Measurements from ENCODE around the gene NIT1.
A peak's percentile ranks its signal among the peaks of the same experiment; 100 is the strongest.

Gene NIT1

GRCh38 chr1:161157867-161158266, 40.0 kb downstream of the NIT1 start:
- DNase-seq, result no peak

DNA sequence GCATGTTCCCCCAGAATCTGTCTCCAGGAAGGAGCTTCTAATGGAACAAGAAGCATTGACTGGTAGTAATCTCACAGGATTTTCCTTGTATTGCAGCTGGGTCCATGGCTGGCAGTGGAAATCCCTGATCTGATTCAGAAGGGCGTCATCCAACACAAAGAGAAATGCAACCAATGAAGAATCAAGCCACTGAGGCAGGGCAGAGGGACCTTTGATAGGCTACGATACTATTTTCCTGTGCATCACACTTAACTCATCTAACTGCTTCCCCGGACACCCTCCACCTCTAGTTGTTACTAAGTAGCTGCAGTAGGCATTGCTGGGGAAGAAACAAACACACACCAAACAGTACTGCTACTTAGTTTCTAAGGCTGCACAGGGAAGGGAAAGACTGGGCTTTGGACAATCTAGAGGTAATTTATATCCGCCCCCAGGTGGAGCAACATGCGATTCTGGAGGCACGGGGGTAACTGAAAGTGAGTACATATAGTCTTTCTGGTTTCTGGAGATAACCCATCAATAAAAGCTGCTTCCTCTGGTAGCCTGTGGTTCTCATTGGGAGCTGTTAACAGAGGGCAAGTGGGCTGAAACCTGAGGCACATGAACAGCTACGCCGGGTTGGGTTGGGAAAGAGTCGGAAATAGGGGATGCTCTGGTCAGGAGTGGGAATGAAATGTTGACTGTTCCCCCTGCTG, 40.6 kb downstream of the NIT1 start:
- no peak for DNase-seq

- peak; percentile 90 for DNase-seq
Measured at GRCh38 chr1:161159087-161159912, 41.4 kb downstream of the NIT1 start, which contains the start of gene USP21. Gene USP21, plus strand, starts transcription at chr1:161159500. Its CDS starts 1,141 bp downstream, at chr1:161160641.

GRCh38 chr1:161159913-161160243, 42.0 kb downstream of the NIT1 start:
- no peak for DNase-seq

DNA sequence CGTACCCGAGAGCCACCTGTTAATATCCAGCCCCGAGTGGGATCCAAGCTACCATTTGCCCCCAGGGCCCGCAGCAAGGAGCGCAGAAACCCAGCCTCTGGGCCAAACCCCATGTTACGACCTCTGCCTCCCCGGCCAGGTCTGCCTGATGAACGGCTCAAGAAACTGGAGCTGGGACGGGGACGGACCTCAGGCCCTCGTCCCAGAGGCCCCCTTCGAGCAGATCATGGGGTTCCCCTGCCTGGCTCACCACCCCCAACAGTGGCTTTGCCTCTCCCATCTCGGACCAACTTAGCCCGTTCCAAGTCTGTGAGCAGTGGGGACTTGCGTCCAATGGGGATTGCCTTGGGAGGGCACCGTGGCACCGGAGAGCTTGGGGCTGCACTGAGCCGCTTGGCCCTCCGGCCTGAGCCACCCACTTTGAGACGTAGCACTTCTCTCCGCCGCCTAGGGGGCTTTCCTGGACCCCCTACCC, 42.8 kb downstream of the NIT1 start:
- no peak for DNase-seq

- no peak for DNase-seq
Measured at GRCh38 chr1:161161652-161162051, 43.7 kb downstream of the NIT1 start.

DNA sequence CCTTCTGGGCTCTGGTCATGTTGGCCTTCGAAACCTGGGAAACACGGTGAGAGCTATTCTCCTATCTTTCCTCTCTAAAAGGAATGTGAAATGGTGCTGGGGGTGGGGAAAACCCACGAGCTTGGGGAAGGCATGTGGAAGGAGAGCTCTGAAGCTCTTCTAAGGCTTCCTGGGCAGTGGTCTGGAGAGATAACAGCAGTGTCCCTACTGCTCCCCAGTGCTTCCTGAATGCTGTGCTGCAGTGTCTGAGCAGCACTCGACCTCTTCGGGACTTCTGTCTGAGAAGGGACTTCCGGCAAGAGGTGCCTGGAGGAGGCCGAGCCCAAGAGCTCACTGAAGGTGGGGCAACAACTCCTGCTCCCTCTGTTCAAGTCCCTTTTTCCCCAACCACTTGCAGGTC, 44.1 kb downstream of the NIT1 start:
- DNase-seq, result no peak

DNA sequence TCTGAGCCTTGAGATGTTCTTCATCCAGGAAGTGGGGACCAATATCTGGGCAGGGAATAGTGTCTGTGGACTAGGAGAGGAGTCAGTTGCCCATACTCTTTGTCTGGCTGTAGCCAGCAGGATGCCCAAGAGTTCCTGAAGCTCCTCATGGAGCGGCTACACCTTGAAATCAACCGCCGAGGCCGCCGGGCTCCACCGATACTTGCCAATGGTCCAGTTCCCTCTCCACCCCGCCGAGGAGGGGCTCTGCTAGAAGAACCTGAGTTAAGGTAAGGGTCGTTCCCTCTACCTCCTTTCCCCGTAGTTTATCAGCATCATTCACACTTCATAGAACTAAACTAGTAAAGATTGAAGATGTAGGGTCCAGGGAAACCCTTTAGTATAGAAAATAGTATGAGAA, 44.9 kb downstream of the NIT1 start:
- no peak for DNase-seq

GRCh38 chr1:161163793-161164192, 45.9 kb downstream of the NIT1 start:
- no peak for DNase-seq

- no peak for DNase-seq
Measured at GRCh38 chr1:161164901-161165610, 47.2 kb downstream of the NIT1 start.

- peak; percentile 97 for DNase-seq
Measured at GRCh38 chr1:161165742-161166668, 48.1 kb downstream of the NIT1 start, which contains the start of gene PPOX. Gene PPOX, plus strand, starts transcription at chr1:161166426. Its CDS starts 422 bp downstream, at chr1:161166848.

DNA sequence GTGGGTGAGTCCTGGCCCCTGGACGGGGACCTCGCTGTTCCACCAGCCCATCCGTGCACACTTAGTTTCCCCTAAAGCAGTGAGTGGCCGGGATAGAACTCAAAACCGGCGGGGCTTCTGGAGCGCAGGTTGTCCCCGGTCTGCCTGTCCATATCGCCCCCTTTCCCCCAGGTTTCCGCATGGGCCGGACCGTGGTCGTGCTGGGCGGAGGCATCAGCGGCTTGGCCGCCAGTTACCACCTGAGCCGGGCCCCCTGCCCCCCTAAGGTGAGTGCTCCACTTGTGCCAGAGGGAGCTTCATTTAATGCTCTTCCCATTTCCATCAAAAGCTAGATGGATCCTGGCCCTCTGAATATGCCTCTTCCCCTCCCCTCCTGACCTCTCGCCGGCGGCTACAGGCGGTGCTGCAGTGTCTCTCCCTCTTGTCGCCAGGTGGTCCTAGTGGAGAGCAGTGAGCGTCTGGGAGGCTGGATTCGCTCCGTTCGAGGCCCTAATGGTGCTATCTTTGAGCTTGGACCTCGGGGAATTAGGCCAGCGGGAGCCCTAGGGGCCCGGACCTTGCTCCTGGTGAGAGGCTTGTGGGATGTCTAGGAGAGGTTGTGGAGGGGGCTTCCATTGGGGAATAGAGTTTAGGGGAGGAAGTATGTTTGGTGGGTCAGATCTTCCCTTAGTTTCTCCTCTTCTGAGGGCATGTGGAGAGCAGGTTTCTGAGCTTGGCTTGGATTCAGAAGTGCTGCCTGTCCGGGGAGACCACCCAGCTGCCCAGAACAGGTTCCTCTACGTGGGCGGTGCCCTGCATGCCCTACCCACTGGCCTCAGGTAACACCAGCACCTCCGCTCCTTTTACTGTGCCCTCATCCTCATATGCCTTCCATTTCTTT, 49.0 kb downstream of the NIT1 start:
- DNase-seq, result no peak

- DNase-seq, result no peak
Measured at GRCh38 chr1:161168906-161169305, 51.0 kb downstream of the NIT1 start.

Data from fibroblast of skin of scalp (primary cell).